ENCODE data around the gene SLC6A4. TPM values are rescaled to one million over a fixed set of nuclear protein-coding genes. Genes with fewer than 3 reads are reported as not detected.

The SLC6A4 gene
- polyA plus RNA-seq, 3 donors from 2014 or later: 0.12 to 0.34 TPM; not detected in 1

Other genes with a start within 250 kb of the SLC6A4 start
- gene NSRP1, start 118.9 kb downstream of the SLC6A4 start, polyA plus RNA-seq: 10 to 100 TPM in 2 of 3 donors, 1 to 10 TPM in 1; 5.0 to 38.8 (median 14.3) TPM
- gene BLMH, start 56.2 kb upstream of the SLC6A4 start, polyA plus RNA-seq: 10 to 100 TPM; 17.2 to 31.3 (median 27.5) TPM
- gene TMIGD1, start 98.4 kb upstream of the SLC6A4 start, polyA plus RNA-seq: not detected
- 10 to 100 TPM; 22.0 to 37.4 (median 24.8) TPM for gene CPD, start 143.2 kb upstream of the SLC6A4 start, polyA plus RNA-seq
- gene GOSR1, start 241.7 kb upstream of the SLC6A4 start, polyA plus RNA-seq: 10 to 100 TPM; 28.1 to 56.8 (median 52.5) TPM